ENCODE data around the gene SSRP1. TPM values are rescaled to one million over a fixed set of nuclear protein-coding genes. Genes with fewer than 3 reads are reported as not detected.
"Not testable (repeated sequence)": the region's sequence is repeated elsewhere in the genome, so short reads cannot be mapped to it uniquely, and the experiment has no call there.

Gene SSRP1
- polyA plus RNA-seq, 3 donors = 9.8 to 34.7 (median 14.7) TPM

- TF ChIP-seq CTCF (IDR thresholded peaks at IDR 0.05) = no peak
- no peaks in the 10 kb centered on the region for H3K36me3 Mint-ChIP-seq
These were observed 52.3 kb downstream of the SSRP1 start for GRCh38 chr11:57283231-57283990.

GRCh38 chr11:57281546-57281945, 54.1 kb downstream of the SSRP1 start:
- Mint-ChIP-seq H3K4me1 (peaks cover 17% of the 10 kb centered on the region), H3K27me3 (ENCODE audit: low read depth in 3 of 3) (peaks cover 7 to 13% (median 9%) of the 10 kb centered on the region in 3 donors)
- H3K9me3 ChIP-seq (replicated peaks in 1 of 2; ENCODE audit: control insufficient read depth in 1 of 2, insufficient read depth in 1 of 2, low read length in 2 of 2); H3K27ac Mint-ChIP-seq; H3K27ac ChIP-seq (ENCODE audit: low read depth in 1 of 2, low read length in 2 of 2); H2AFZ ChIP-seq (ENCODE audit: insufficient read depth, low read depth, low read length, poor library complexity, severe bottlenecking); intact Hi-C loops (cut with micrococcal nuclease); DNase-seq; H3K27me3 ChIP-seq (ENCODE audit: control insufficient read depth in 2 of 2, insufficient read depth in 2 of 2, low read length in 2 of 2); H3K9ac ChIP-seq (ENCODE audit: insufficient read depth, low read length, poor library complexity, severe bottlenecking); H3K9me3 Mint-ChIP-seq; H3K4me3 Mint-ChIP-seq; H3K79me2 ChIP-seq (ENCODE audit: insufficient read depth, low read length); H3K36me3 Mint-ChIP-seq; H4K20me1 ChIP-seq (ENCODE audit: insufficient read depth, low read length); H3K4me3 ChIP-seq (replicated peaks in 1 of 3; ENCODE audit: low read depth in 2 of 3, low read length in 3 of 3); H3K36me3 ChIP-seq (replicated peaks in 1 of 2; ENCODE audit: control insufficient read depth in 1 of 2, insufficient read depth in 2 of 2, low read length in 2 of 2); H3K4me2 ChIP-seq (replicated peaks; ENCODE audit: extremely low read depth, low read length, poor library complexity, severe bottlenecking): not testable (repeated sequence)
- WGBS (ENCODE audit: insufficient coverage) = 91% methylated on average over 5 of the region's 6 CpGs
- H3K4me1 ChIP-seq (ENCODE audit: control insufficient read depth in 1 of 2, insufficient read depth in 2 of 2, low read length in 2 of 2) = peaks cover 14% of the 10 kb centered on the region in 2 donors

More at GRCh38 chr11:57283231-57283990, 52.3 kb downstream of the SSRP1 start:
- no peak for DNase-seq
- H3K4me3 Mint-ChIP-seq = no peak overlapping the region
- Histone ChIP-seq H3K4me1 (ENCODE audit: control insufficient read depth in 1 of 2, insufficient read depth in 2 of 2, low read length in 2 of 2) (peaks cover under 1 to 1% of the 10 kb centered on the region in 2 donors), H3K9ac (ENCODE audit: insufficient read depth, low read length, poor library complexity, severe bottlenecking) (no peak overlapping the region), H3K27me3 (ENCODE audit: control insufficient read depth in 2 of 2, insufficient read depth in 2 of 2, low read length in 2 of 2) (no peaks in the 10 kb centered on the region), H3K9me3 (replicated peaks in 1 of 2; ENCODE audit: control insufficient read depth in 1 of 2, insufficient read depth in 1 of 2, low read length in 2 of 2) (no peaks in the 10 kb centered on the region), H3K4me2 (replicated peaks; ENCODE audit: extremely low read depth, low read length, poor library complexity, severe bottlenecking) (no peak overlapping the region), H3K4me3 (replicated peaks in 1 of 3; ENCODE audit: low read depth in 2 of 3, low read length in 3 of 3) (no peak overlapping the region), H3K79me2 (ENCODE audit: insufficient read depth, low read length) (no peaks in the 10 kb centered on the region), H3K27ac (ENCODE audit: low read depth in 1 of 2, low read length in 2 of 2) (no peak overlapping the region), H4K20me1 (ENCODE audit: insufficient read depth, low read length) (no peaks in the 10 kb centered on the region), H2AFZ (ENCODE audit: insufficient read depth, low read depth, low read length, poor library complexity, severe bottlenecking) (no peak overlapping the region), H3K36me3 (replicated peaks in 1 of 2; ENCODE audit: control insufficient read depth in 1 of 2, insufficient read depth in 2 of 2, low read length in 2 of 2) (no peaks in the 10 kb centered on the region)
- no peak overlapping the region for H3K27ac Mint-ChIP-seq
- 88% methylated on average over 2 of the region's 2 CpGs for WGBS (ENCODE audit: insufficient coverage)
- peaks cover under 1% of the 10 kb centered on the region for H3K4me1 Mint-ChIP-seq
- peaks cover 0 to 7% (median 4%) of the 10 kb centered on the region in 7 donors for H3K9me3 Mint-ChIP-seq
- peaks cover 5 to 11% (median 7%) of the 10 kb centered on the region in 3 donors for H3K27me3 Mint-ChIP-seq (ENCODE audit: low read depth in 3 of 3)
- intact Hi-C loops (cut with micrococcal nuclease) = no loop called here

All from CD14-positive monocyte (primary cell).